GM19463 (cell line): ENCODE data around the gene RBBP6.
"Not testable (repeated sequence)": the region's sequence is repeated elsewhere in the genome, so short reads cannot be mapped to it uniquely, and the experiment has no call there.

Source experiments
- ATAC-seq: cut with Tn5 transposase; IDR thresholded peaks from one replicate; pipeline ENCODE4 v1.9.1; 2021; ENCODE audit warnings: mild to moderate bottlenecking, moderate library complexity; ENCODE audit not compliant: unreplicated experiment

The RBBP6 gene

DNA sequence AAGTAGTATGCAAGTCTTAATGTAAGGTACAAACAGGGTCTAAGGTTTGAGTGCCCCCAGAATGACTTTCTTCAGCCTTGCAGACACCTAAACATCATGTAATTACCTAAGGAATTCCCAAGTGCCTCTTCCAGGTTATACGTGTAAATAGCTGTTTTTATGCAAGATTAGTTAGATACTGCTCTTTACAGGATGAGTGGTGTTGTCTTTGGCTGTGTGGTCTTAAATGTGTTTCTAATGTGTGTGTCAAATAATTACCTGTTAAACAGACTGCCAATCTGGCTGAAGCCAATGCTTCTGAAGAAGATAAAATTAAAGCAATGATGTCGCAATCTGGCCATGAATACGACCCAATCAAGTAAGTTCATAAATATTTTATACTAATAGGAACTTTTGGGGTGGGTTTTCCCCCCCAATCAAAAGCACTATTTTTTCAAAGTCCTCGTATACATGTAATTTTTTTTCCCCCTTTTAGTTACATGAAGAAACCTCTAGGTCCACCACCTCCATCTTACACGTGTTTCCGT is 16.0 kb downstream of the RBBP6 start:
- ATAC-seq, result no peak

GRCh38 chr16:24562811-24563210 is 23.4 kb downstream of the RBBP6 start:
- no peak for ATAC-seq

DNA sequence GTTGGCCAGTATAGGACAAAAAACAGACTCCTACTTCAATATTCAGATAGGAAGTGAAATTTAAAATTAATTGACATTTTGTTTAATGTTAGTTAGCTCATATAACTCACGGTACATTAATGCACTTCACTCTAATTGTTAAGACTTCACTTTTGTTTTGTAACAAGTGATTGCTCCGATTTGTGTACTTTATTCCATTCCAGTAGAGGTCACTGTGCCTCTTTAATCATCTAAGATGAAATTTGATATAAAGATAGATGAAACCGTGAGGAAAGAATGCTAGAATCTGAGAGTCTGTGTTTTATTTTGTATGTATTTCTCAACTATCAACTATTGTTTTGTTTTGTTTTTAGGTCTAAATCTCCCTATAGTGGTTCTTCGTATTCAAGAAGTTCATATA is 29.0 kb downstream of the RBBP6 start:
- ATAC-seq, result no peak

- ATAC-seq, result no peak
These were observed 31.7 kb downstream of the RBBP6 start for GRCh38 chr16:24571096-24571495.

DNA sequence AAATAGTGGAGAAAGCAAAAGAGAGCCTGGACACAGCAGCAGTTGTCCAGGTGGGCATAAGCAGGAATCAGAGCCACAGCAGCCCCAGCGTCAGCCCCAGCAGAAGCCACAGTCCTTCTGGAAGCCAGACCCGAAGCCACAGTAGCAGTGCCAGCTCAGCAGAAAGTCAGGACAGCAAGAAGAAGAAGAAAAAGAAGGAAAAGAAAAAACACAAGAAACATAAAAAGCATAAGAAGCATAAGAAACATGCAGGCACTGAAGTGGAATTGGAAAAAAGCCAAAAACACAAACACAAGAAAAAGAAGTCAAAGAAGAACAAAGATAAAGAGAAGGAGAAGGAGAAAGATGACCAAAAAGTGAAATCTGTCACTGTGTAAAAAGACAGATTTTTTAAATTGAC is 32.7 kb downstream of the RBBP6 start:
- no peak for ATAC-seq

DNA sequence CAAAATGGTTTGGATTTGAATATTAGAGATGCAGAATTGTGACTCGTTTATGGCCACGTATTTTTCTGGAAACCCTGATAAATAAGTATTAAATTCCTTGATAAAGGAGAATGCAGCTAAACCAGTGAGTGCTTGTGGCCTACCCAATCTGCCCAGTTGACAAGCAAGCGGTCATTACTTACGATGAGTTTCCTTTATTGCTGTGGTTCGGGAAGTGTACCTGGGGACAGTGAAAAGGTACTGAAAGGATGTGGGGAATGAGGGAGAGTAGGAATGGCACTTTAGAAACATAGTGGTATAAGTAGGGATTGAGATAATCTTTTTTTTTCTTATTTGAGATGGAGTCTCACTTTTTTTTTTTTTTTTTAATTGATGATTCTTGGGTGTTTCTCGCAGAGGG is 33.8 kb downstream of the RBBP6 start:
- ATAC-seq, result no peak

GRCh38 chr16:24574515-24575485 is 35.4 kb downstream of the RBBP6 start:
- ATAC-seq, result not testable (repeated sequence)

DNA sequence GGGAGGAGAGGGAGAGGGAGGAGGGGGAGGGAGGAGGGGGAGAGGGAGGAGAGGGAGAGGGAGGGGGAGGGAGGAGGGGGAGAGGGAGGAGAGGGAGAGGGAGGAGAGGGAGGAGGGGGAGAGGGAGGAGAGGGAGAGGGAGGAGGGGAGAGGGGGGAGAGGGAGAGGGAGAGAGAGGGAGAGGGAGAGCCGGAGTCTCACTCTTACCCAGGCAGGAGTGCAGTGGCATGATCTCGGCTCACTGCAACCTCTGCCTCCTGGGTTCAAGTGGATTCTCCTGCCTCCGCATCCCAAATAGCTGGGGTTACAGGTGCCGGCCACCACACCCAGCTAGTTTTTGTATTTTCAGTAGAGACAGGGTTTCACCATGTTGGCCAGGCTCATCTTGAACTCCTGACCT is 36.4 kb downstream of the RBBP6 start:
- not testable (repeated sequence) for ATAC-seq

DNA sequence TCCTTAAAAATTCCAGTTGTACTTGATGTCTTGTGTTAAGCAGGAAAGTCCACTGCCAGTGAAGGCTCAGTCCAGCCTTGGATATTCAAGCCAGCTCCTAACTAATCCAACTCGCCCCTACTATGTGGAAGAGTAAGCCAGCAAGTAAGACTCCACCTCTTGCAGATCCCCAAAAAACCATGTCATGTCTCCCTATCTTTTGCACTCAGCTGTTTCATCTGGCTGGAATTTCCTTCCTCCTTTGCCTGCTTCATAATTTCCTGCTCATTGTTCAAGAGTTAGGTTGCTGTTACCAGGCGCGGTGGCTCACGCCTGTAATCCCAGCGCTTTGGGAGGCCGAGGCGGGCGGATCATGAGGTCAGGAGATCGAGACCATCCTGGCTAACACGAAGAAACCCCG is 37.8 kb downstream of the RBBP6 start:
- ATAC-seq, result no peak

DNA sequence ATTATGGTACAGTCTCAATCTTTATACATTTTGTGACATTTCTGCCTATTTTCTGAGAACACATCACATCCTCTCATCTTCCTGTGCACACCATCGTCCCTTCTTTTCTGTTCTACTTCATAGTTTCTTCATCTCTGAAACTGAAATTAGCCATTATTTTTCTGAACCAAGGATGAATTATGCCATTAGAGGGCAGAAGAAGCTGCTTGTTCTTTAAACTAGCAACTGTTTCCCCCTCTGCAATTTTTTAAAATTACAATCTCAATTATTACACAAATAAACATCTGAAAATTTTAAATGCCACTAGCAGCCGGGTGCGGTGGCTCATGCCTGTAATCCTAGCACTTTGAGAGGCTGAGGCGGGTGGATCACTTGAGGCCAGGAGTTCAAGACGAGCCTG is 41.3 kb downstream of the RBBP6 start:
- ATAC-seq, result no peak

GRCh38 chr16:24583494-24583893 is 44.1 kb downstream of the RBBP6 start:
- ATAC-seq, result no peak

DNA sequence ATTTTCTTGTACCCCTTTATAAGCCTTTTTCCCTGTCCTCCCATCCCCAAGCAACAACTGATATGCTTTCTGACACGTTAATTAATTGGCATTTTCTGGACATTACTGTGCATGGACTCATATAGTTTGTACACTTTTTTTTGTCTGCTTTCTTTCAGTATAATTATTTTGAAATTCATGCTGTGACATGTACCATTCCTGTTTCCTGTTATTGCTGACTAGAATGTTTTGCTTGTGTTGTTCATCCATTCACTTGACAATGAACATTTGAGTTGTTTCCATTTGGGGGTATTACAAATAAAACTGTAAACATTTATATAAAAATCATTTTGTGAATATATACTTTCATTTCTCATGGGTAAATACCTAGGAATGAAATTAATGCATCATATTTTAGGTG is 50.6 kb downstream of the RBBP6 start:
- no peak for ATAC-seq

DNA sequence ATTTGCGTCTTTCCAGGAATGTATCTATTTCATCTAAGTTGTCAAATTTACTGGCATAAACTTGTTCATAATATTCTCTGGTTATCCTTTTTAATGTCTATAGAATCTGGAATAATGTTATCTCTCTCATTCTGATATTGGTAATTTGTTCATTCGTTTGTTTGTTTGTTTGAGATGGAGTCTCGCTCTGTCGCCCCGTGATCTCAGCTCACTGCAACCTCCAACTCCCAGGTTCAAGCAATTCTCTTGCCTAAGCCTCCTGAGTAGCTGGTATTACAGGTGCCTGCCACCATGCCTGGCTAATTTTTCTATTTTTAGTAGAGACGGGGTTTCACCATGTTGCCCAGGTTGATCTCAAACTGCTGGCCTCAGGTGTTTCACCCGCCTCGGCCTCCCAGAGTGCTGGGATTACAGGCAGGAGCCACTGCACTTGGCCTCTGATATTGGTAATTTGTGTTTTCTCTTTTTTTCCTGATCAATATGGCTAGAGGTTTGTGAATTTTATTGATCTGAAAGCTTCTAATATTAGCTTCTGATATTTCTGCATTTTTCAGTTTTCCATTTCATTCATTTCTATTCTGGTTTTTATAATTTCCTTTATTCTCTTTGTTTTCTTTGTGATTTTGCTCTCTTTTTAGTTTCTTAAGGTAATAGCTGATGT is 59.5 kb downstream of the RBBP6 start:
- ATAC-seq, result no peak

DNA sequence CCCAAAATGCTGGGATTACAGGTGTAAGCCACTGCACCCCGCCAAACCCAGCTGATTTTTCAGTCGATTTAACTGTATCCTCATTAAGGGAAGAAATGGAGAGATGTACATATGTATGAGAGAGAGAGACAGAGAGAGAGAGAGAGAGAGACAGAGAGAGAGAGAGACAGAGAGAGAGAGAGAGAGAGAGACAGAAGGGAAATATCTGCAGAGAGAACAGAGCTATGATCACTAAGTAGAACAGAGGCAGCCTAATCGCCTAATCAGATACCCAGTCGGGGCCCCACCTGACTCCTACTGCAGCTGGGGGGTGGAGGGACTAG is 70.0 kb downstream of the RBBP6 start:
- ATAC-seq, result no peak

- no peak for ATAC-seq
These were observed 70.5 kb downstream of the RBBP6 start for GRCh38 chr16:24609740-24610415.

- no peak for ATAC-seq
These were observed 71.0 kb downstream of the RBBP6 start for GRCh38 chr16:24610416-24610755.

DNA sequence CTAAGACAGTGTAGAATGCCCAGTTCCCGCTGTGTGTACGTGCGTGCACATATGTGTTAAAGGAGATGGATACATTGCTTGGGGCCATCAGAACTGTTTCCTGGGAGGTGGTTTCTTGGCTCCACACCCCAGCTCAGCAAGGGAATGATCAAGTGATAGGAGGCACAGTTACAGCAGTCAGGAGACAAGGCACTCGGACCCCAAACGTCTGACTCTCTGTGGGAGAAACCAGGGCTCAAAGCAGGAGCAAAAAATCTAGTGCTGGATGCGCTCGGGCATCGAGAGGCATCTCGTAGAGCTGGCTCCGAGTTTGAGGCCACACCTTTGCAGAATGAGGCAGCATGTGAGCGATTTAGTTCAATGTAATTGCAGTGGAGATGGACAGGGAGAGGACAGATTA is 71.9 kb downstream of the RBBP6 start:
- ATAC-seq, result no peak

DNA sequence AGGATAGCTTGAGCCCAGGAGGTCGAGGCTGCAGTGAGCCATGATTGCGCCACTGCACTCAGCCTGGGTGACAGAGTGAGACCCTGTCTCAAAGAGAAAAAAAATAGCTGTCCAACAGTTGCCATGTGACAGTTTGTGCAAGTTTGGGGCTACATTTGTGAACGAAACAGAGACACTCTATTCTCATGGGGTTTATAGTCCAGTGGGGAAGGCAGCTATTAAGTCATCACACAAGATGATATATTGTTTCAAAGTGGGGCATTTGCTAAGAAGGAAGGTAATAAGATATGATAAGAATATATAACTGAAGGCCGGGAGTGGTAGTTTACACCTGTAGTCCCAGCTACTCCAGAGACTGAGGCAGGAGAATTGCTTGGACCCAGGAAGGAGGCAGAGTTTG is 73.3 kb downstream of the RBBP6 start:
- ATAC-seq, result no peak

GRCh38 chr16:24613267-24613666 is 73.9 kb downstream of the RBBP6 start:
- not testable (repeated sequence) for ATAC-seq

- no peak for ATAC-seq
These were observed 78.1 kb downstream of the RBBP6 start for GRCh38 chr16:24617502-24617901.
